SH-SY5Y (cell line): ENCODE measurements around the gene PLAC1.

Source experiments
- GATA2 ChIP-seq: IDR thresholded peaks from 2 replicates; pipeline ENCODE4 v1.6.1; 2011; ENCODE audit warnings: mild to moderate bottlenecking, low read depth, low read length
- GATA3 ChIP-seq: IDR thresholded peaks from 2 replicates; pipeline ENCODE4 v1.6.1; 2011; ENCODE audit warnings: low read depth, mild to moderate bottlenecking, low read length, moderate library complexity

DNA sequence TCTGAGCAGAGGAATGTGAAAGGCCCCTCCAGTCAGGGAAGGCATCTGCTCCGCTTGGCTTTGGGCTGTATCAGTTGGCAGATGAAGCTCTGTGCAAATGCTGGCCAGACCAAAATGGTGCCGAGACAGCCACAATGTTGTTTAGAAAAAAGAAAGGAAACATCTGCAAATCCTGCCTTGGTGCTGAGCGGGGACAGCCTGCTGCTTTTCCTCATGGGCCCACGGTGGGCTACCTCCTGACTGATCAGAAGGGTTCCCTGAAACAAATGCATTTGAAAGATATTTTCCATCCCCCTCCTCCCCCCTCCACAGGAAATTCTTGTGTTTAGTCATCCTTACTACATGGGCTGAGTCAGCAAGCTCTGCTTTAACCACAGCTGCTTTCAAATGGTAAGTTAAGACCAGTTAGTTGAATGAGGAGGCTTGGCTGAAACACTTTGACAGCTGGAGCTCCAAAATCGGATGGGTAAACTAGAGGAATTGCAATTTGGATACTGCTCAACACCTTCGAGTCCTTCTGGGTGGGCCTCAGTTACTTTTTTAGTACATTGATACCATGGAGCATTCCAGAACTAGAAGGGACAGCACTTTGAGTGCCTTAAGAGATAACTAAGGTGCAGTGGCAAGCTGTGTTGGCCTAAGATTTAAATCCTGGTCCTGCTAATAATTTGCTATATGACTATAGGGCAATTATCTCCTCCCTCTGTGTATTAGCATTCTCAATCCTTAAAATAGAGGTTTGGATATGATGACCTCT lies 36.0 kb downstream of the PLAC1 start:
- no peak for TF ChIP-seq GATA2
- no peak for TF ChIP-seq GATA3
